Endothelial cell of umbilical vein (primary cell): Measurements from ENCODE around the gene OR8B12. TPM values are rescaled to one million over a fixed set of nuclear protein-coding genes. Genes with fewer than 3 reads are reported as not detected.
"Not testable (repeated sequence)": the region's sequence is repeated elsewhere in the genome, so short reads cannot be mapped to it uniquely, and the experiment has no call there.

Source experiments
- BruUV-seq: library from RNA; stranded (reverse); fragments of 400-500 nt; replicated peaks from 2 replicates; lab custom pipeline; 2021; lab: Mats Ljungman, UMichigan
- CTCF ChIA-PET: fragments of 300-600, 350-600 bp; sonication (Branson Sonifier 250); formaldehyde crosslinking; loops from one replicate; lab custom pipeline; 2021; ENCODE audit warnings: antibody characterized with exemption, inconsistent platforms; lab: Charles Lee
- POLR2A ChIA-PET: fragments of 300-600, 350-600 bp; sonication (Branson Sonifier 250); formaldehyde crosslinking; loops from one replicate; lab custom pipeline; 2021; ENCODE audit warnings: antibody characterized with exemption, inconsistent platforms; lab: Charles Lee
- DNase-seq: peaks from one replicate; pipeline ENCODE4 v3.0.0-alpha.2; 2011; ENCODE audit warnings: low read depth, low spot score
- FAIRE-seq: peaks from 2 replicates; lab custom pipeline; 2011; peaks lifted over from hg19 to GRCh38; lab: Jason Lieb, UNC
- H2AFZ ChIP-seq: 2 replicates; pipeline ENCODE4 v1.6.0; 2012; ENCODE audit warnings: low read depth, low read length, control low read depth, inconsistent platforms
- H3K27ac ChIP-seq: 2 replicates; pipeline ENCODE4 v1.5.1; 2011; ENCODE audit warnings: low read depth, mild to moderate bottlenecking, control low read depth, low read length, moderate library complexity; ENCODE audit not compliant: insufficient read depth
- H3K27me3 ChIP-seq, 2 experiments: 2 replicates each; pipeline versions ENCODE4 v1.6.0 to v1.6.1; 2011; ENCODE audit warnings: low read length in 2 of 2, mixed read lengths in 1 of 2; ENCODE audit not compliant: control insufficient read depth in 2 of 2, insufficient read depth in 2 of 2
- H3K36me3 ChIP-seq, 2 experiments: 2 replicates in 1 of 2; 3 replicates in 1 of 2; pipeline ENCODE4 v1.5.1; 2011; ENCODE audit warnings: low read length in 2 of 2, mild to moderate bottlenecking in 1 of 2, moderate library complexity in 1 of 2; ENCODE audit not compliant: control insufficient read depth in 2 of 2, insufficient read depth in 2 of 2; ENCODE audit errors: extremely low read depth in 1 of 2
- H3K4me1 ChIP-seq: 3 replicates; pipeline ENCODE4 v1.5.1; 2011; ENCODE audit warnings: mild to moderate bottlenecking, low read length; ENCODE audit not compliant: control insufficient read depth, insufficient read depth; ENCODE audit errors: extremely low read depth
- H3K4me2 ChIP-seq: 2 replicates; pipeline ENCODE4 v1.6.1; 2011; ENCODE audit warnings: low read length, control low read depth, mixed read lengths; ENCODE audit not compliant: insufficient read depth
- H3K4me3 ChIP-seq, 3 experiments: fragments of 200-600 bp in 1 of 3; sonication (generic), shearing (Covaris generic) in 1 of 3; replicated peaks in 1 of 3; 2 replicates each; pipeline ENCODE4 v1.5.1; 2011 to 2016; ENCODE audit warnings: control low read depth in 3 of 3, low read length in 3 of 3, mild to moderate bottlenecking in 2 of 3, inconsistent platforms in 1 of 3, low read depth in 1 of 3, moderate library complexity in 1 of 3; ENCODE audit not compliant: insufficient read depth in 1 of 3
- H3K79me2 ChIP-seq: 2 replicates; pipeline ENCODE4 v1.6.0; 2012; ENCODE audit warnings: low read length, inconsistent platforms; ENCODE audit not compliant: control insufficient read depth, insufficient read depth
- H3K9ac ChIP-seq: replicated peaks from 2 replicates; pipeline ENCODE3; 2011; ENCODE audit warnings: low read length, control low read depth; ENCODE audit not compliant: insufficient read depth; ENCODE audit errors: extremely low read depth
- H3K9me1 ChIP-seq: replicated peaks from 3 replicates; pipeline ENCODE4 v1.6.0; 2011; ENCODE audit warnings: mild to moderate bottlenecking, low read length; ENCODE audit not compliant: control insufficient read depth, insufficient read depth; ENCODE audit errors: extremely low read depth
- H3K9me3 ChIP-seq: replicated peaks from 2 replicates; pipeline ENCODE4 v1.5.1; 2012; ENCODE audit warnings: low read length, inconsistent platforms; ENCODE audit not compliant: control insufficient read depth, insufficient read depth
- H4K20me1 ChIP-seq: replicated peaks from 2 replicates; pipeline ENCODE3; 2011; ENCODE audit warnings: mild to moderate bottlenecking, low read length; ENCODE audit not compliant: control insufficient read depth, insufficient read depth; ENCODE audit errors: extremely low read depth
- CTCF ChIP-seq, 2 donors: IDR thresholded peaks; 1 replicate in 1 of 2; 2 replicates in 1 of 2; pipeline ENCODE4 v1.5.1; 2011; ENCODE audit warnings: low read length in 2 of 2, mild to moderate bottlenecking in 2 of 2, moderate library complexity in 2 of 2, control low read depth in 1 of 2, inconsistent platforms in 1 of 2, low read depth in 1 of 2; ENCODE audit not compliant: insufficient read depth in 1 of 2; ENCODE audit errors: extremely low read depth in 1 of 2
- EZH2 ChIP-seq: IDR thresholded peaks from 2 replicates; pipeline ENCODE4 v1.6.1; 2012; ENCODE audit warnings: borderline replicate concordance, low read depth, mild to moderate bottlenecking, moderate library complexity, low read length, inconsistent platforms; ENCODE audit not compliant: severe bottlenecking
- FOS ChIP-seq: IDR thresholded peaks from 2 replicates; pipeline ENCODE4 v1.6.1; 2011; ENCODE audit warnings: mild to moderate bottlenecking, low read length, moderate library complexity, borderline replicate concordance; ENCODE audit not compliant: insufficient read depth
- GATA2 ChIP-seq: IDR thresholded peaks from 2 replicates; pipeline ENCODE4 v1.7.0; 2011; ENCODE audit warnings: low read depth, mild to moderate bottlenecking, moderate library complexity, mixed read lengths, low read length; ENCODE audit not compliant: insufficient read length, insufficient read depth
- JUN ChIP-seq: IDR thresholded peaks from 2 replicates; pipeline ENCODE4 v1.6.1; 2011; ENCODE audit warnings: borderline replicate concordance, low read depth; ENCODE audit not compliant: insufficient read length, insufficient read depth
- MAX ChIP-seq: IDR thresholded peaks from 2 replicates; pipeline ENCODE4 v1.6.1; 2011; ENCODE audit not compliant: insufficient read depth, insufficient read length
- MYC ChIP-seq: IDR thresholded peaks from one replicate; pipeline ENCODE4 v1.6.1; 2011; ENCODE audit warnings: mild to moderate bottlenecking, low read depth, low read length
- POLR2A ChIP-seq: IDR thresholded peaks from 2 replicates; pipeline ENCODE4 v1.6.1; 2012; ENCODE audit warnings: low read depth, mild to moderate bottlenecking, control low read depth, low read length
- POLR2AphosphoS5 ChIP-seq: IDR thresholded peaks from 2 replicates; pipeline ENCODE4 v1.6.1; 2012; ENCODE audit warnings: low read depth, mild to moderate bottlenecking, control low read depth, low read length, moderate library complexity; ENCODE audit not compliant: insufficient read depth
- dilution Hi-C: fragments of 300-500 bp; cut with MboI; formaldehyde crosslinking; loops from one replicate; pipeline ENCODE4 v1.15.0; 2019; ENCODE audit warnings: low sequenced_read_pairs; ENCODE audit not compliant: extremely low pct_ligation_motif_present
- intact Hi-C: fragments of 100-400 bp; cut with micrococcal nuclease; formaldehyde crosslinking; loops from one replicate; pipeline ENCODE4 v1.10.0; 2022
- polyA plus RNA-seq, 4 experiments: library from polyadenylated mRNA; depleted of rRNA in 3 of 4; stranded (reverse) in 3 of 4; unstranded in 1 of 4; fragments of >200 nt; gene quantifications; 2 replicates each; pipeline versions ENCODE4 v1.2.1 to v1.2.3, GENCODE V29; 2011 to 2012; ENCODE audit warnings: missing spikeins in 1 of 4
- total RNA-seq: library from RNA; stranded (reverse); gene quantifications from 2 replicates; pipeline ENCODE4 v1.2.3, GENCODE V29; 2021

Gene OR8B12
- total and polyA plus RNA-seq, 2 donors (not counting 3 experiments of a cell fraction or from before 2014, with no cell fraction given), result not detected

- H3K4me2 ChIP-seq, result no peak overlapping the region
- dilution Hi-C loops, result no loop called here
- no peaks in the 10 kb centered on the region for H3K4me1 ChIP-seq
- TF ChIP-seq FOS (no peak), POLR2A (no peak), POLR2AphosphoS5 (no peak), EZH2 (no peak), MAX (no peak), CTCF (IDR thresholded peaks at IDR 0.05; ENCODE audit: extremely low read depth in 1 of 2, insufficient read depth in 1 of 2, low read depth in 1 of 2, low read length in 2 of 2) (no peak), MYC (no peak), JUN (no peak), GATA2 (no peak)
- ChIA-PET POLR2A (no interaction called here), CTCF (no interaction called here)
- H3K9ac ChIP-seq, result no peak overlapping the region
- H3K9me1 ChIP-seq, result no peaks in the 10 kb centered on the region
- no peak overlapping the region for H3K27ac ChIP-seq
- H3K27me3 ChIP-seq, result peaks cover 0 to 2% of the 10 kb centered on the region in 2 experiments
- intact Hi-C loops, result no loop called here
- H3K4me3 ChIP-seq, result no peak overlapping the region
- H2AFZ ChIP-seq, result no peak overlapping the region
- H3K9me3 ChIP-seq, result no peaks in the 10 kb centered on the region
- DNase-seq (no peak), FAIRE-seq (no peak)
- H3K36me3 ChIP-seq, result no peaks in the 10 kb centered on the region
- no TSS peak for BruUV-seq
- H3K79me2 ChIP-seq, result no peaks in the 10 kb centered on the region
- no peaks in the 10 kb centered on the region for H4K20me1 ChIP-seq
Measured at GRCh38 chr11:124517314-124517713, 26.1 kb downstream of the OR8B12 start.

DNA sequence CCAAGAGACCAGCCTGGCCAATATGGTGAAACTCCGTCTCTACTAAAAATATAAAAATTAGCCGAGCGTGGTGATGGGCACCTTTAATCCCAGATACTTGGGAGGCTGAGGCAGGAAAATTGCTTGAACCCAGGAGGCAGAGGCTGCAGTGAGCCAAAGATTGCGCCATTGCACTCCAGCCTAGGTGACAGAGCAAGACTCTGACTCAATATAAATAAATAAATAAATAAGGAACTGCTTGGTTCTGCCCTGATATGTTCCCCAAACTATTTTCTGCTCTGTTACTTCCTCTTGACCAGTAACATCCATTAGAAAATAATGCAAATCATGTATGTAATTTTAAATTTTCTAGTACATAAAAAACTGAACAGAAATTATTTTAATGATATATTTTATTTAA is 28.8 kb downstream of the OR8B12 start:
- DNase-seq, CTCF ChIA-PET, H3K9ac ChIP-seq, H3K4me2 ChIP-seq, H3K9me3 ChIP-seq, intact Hi-C loops, H3K9me1 ChIP-seq, H4K20me1 ChIP-seq, H3K4me3 ChIP-seq, H3K27me3 ChIP-seq, POLR2A ChIA-PET, FAIRE-seq, H3K27ac ChIP-seq, H3K4me1 ChIP-seq, H3K36me3 ChIP-seq, BruUV-seq, H2AFZ ChIP-seq, H3K79me2 ChIP-seq, dilution Hi-C loops: not testable (repeated sequence)
